ENCODE results near the gene C1orf167. TPM values are rescaled to one million over a fixed set of nuclear protein-coding genes. Genes with fewer than 3 reads are reported as not detected.

Gene C1orf167
- total and polyA plus RNA-seq, 2 of the 13 experiments (the other 11 are each of a cell fraction or from before 2014, with no cell fraction given): not detected

- Histone ChIP-seq H3K4me2 (ENCODE audit: low read depth, low read length) (no peak overlapping the region), H2AFZ (ENCODE audit: low read length) (no peak overlapping the region), H3K27me3 (ENCODE audit: control insufficient read depth in 1 of 2, insufficient read depth in 2 of 2, low read length in 2 of 2) (peaks cover 17 to 55% of the 10 kb centered on the region in 2 experiments; a peak in 4 of 5 replicates), H3K79me2 (ENCODE audit: insufficient read depth, low read length) (no peaks in the 10 kb centered on the region), H3K9ac (ENCODE audit: insufficient read depth, low read depth, low read length) (no peak overlapping the region), H4K20me1 (ENCODE audit: insufficient read depth, low read length) (no peaks in the 10 kb centered on the region), H3K27ac (ENCODE audit: extremely low read length, insufficient read depth, low read length) (no peak overlapping the region), H3K4me3 (replicated peaks in 1 of 3; ENCODE audit: insufficient read depth in 1 of 3, low read depth in 2 of 3, low read length in 3 of 3) (no peak overlapping the region), H3K9me3 (ENCODE audit: low read length) (no peaks in the 10 kb centered on the region), H3K4me1 (ENCODE audit: insufficient read depth, low read length) (peaks cover 11% of the 10 kb centered on the region; the same call in 1 of the 2 replicates), H3K36me3 (replicated peaks in 1 of 2; ENCODE audit: control insufficient read depth in 1 of 2, insufficient read depth in 2 of 2, low read length in 2 of 2) (no peaks in the 10 kb centered on the region)
- ATAC-seq (no peak; the same call in 2 of the 3 replicates), FAIRE-seq (no peak), DNase-seq (ENCODE audit: low spot score) (no peak)
- no TSS peak for BruUV-seq (replicated peaks)
- ChIA-PET CTCF (ENCODE audit: low intra/inter-chr PET ratio, low total read pairs) (no interaction called here), POLR2A (no interaction called here)
- 44% methylated on average over 1 of the region's 3 CpGs for WGBS (ENCODE audit: low lambda C conversion rate)
- intact Hi-C loops (cut with micrococcal nuclease; ENCODE audit: unreplicated experiment): no loop called here
- in situ Hi-C loops (cut with HindIII; ENCODE audit: extremely low pct_ligation_motif_present, low pct_unique_long_range_greater_than_20kb): no loop called here
- TF ChIP-seq TEAD2 (CRISPR knock-in tag; IDR thresholded peaks at IDR 0.05): no peak
- no peak for TF ChIP-seq ZNF24 (IDR thresholded peaks at IDR 0.05)
- no peak for TF ChIP-seq ADNP (CRISPR knock-in tag; IDR thresholded peaks at IDR 0.05)
- TF ChIP-seq ZNF235 (CRISPR knock-in tag; IDR thresholded peaks at IDR 0.05; ENCODE audit: borderline replicate concordance): no peak
- TF ChIP-seq ARNT2 (CRISPR knock-in tag; IDR thresholded peaks at IDR 0.05; ENCODE audit: low read depth): no peak
- TF ChIP-seq, protein P1, sequence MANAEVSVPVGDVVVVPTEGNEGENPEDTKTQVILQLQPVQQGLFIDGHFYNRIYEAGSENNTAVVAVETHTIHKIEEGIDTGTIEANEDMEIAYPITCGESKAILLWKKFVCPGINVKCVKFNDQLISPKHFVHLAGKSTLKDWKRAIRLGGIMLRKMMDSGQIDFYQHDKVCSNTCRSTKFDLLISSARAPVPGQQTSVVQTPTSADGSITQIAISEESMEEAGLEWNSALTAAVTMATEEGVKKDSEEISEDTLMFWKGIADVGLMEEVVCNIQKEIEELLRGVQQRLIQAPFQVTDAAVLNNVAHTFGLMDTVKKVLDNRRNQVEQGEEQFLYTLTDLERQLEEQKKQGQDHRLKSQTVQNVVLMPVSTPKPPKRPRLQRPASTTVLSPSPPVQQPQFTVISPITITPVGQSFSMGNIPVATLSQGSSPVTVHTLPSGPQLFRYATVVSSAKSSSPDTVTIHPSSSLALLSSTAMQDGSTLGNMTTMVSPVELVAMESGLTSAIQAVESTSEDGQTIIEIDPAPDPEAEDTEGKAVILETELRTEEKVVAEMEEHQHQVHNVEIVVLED (CRISPR knock-in tag; IDR thresholded peaks at IDR 0.05; ENCODE audit: borderline replicate concordance): no peak
- TF ChIP-seq POLR2A (IDR thresholded peaks at IDR 0.05; ENCODE audit: insufficient read depth in 1 of 2, low read depth in 2 of 2, low read length in 2 of 2): no peak
- TF ChIP-seq ZMYM2 (CRISPR knock-in tag; IDR thresholded peaks at IDR 0.05): no peak
- no peak for TF ChIP-seq CBX1 (IDR thresholded peaks at IDR 0.05; ENCODE audit: low read depth)
- TF ChIP-seq JARID2 (CRISPR knock-in tag; IDR thresholded peaks at IDR 0.05; ENCODE audit: insufficient replicate concordance): no peak
- TF ChIP-seq ZSCAN25 (CRISPR knock-in tag; IDR thresholded peaks at IDR 0.05): no peak
- no peak for TF ChIP-seq HOXD1 (CRISPR knock-in tag; IDR thresholded peaks at IDR 0.05)
- no peak for TF ChIP-seq LCORL (IDR thresholded peaks at IDR 0.05)
- TF ChIP-seq LCORL (CRISPR knock-in tag; IDR thresholded peaks at IDR 0.05): no peak
- TF ChIP-seq, protein P2, sequence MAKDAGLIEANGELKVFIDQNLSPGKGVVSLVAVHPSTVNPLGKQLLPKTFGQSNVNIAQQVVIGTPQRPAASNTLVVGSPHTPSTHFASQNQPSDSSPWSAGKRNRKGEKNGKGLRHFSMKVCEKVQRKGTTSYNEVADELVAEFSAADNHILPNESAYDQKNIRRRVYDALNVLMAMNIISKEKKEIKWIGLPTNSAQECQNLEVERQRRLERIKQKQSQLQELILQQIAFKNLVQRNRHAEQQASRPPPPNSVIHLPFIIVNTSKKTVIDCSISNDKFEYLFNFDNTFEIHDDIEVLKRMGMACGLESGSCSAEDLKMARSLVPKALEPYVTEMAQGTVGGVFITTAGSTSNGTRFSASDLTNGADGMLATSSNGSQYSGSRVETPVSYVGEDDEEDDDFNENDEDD (CRISPR knock-in tag; IDR thresholded peaks at IDR 0.05; ENCODE audit: borderline replicate concordance): no peak
- TF ChIP-seq ATF1 (CRISPR knock-in tag; IDR thresholded peaks at IDR 0.05): no peak
- TF ChIP-seq, protein P3, sequence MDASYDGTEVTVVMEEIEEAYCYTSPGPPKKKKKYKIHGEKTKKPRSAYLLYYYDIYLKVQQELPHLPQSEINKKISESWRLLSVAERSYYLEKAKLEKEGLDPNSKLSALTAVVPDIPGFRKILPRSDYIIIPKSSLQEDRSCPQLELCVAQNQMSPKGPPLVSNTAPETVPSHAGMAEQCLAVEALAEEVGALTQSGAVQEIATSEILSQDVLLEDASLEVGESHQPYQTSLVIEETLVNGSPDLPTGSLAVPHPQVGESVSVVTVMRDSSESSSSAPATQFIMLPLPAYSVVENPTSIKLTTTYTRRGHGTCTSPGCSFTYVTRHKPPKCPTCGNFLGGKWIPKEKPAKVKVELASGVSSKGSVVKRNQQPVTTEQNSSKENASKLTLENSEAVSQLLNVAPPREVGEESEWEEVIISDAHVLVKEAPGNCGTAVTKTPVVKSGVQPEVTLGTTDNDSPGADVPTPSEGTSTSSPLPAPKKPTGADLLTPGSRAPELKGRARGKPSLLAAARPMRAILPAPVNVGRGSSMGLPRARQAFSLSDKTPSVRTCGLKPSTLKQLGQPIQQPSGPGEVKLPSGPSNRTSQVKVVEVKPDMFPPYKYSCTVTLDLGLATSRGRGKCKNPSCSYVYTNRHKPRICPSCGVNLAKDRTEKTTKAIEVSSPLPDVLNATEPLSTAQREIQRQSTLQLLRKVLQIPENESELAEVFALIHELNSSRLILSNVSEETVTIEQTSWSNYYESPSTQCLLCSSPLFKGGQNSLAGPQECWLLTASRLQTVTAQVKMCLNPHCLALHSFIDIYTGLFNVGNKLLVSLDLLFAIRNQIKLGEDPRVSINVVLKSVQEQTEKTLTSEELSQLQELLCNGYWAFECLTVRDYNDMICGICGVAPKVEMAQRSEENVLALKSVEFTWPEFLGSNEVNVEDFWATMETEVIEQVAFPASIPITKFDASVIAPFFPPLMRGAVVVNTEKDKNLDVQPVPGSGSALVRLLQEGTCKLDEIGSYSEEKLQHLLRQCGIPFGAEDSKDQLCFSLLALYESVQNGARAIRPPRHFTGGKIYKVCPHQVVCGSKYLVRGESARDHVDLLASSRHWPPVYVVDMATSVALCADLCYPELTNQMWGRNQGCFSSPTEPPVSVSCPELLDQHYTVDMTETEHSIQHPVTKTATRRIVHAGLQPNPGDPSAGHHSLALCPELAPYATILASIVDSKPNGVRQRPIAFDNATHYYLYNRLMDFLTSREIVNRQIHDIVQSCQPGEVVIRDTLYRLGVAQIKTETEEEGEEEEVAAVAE (CRISPR knock-in tag; IDR thresholded peaks at IDR 0.05; ENCODE audit: borderline replicate concordance): no peak
- no peak for TF ChIP-seq RAD21 (CRISPR knock-in tag; IDR thresholded peaks at IDR 0.05)
- no peak for TF ChIP-seq SP2 (CRISPR knock-in tag; IDR thresholded peaks at IDR 0.05)
- no peak for TF ChIP-seq BRD4 (CRISPR knock-in tag; IDR thresholded peaks at IDR 0.05)
- no peak for TF ChIP-seq MBNL3 (CRISPR knock-in tag; conservative IDR thresholded peaks at IDR 0.05)
Measured at GRCh38 chr1:11764115-11764514, 2.1 kb downstream of the C1orf167 start.

Measured in HepG2 (cell line).